Inflammatory macrophage (primary cell): ENCODE results near the gene RYR2.
"Not testable (repeated sequence)": the region's sequence is repeated elsewhere in the genome, so short reads cannot be mapped to it uniquely, and the experiment has no call there.

Source experiments
- DNase-seq, 2 donors: peaks; one replicate each; pipeline ENCODE4 v3.0.0-alpha.2; 2020 to 2022

RYR2 gene

DNA sequence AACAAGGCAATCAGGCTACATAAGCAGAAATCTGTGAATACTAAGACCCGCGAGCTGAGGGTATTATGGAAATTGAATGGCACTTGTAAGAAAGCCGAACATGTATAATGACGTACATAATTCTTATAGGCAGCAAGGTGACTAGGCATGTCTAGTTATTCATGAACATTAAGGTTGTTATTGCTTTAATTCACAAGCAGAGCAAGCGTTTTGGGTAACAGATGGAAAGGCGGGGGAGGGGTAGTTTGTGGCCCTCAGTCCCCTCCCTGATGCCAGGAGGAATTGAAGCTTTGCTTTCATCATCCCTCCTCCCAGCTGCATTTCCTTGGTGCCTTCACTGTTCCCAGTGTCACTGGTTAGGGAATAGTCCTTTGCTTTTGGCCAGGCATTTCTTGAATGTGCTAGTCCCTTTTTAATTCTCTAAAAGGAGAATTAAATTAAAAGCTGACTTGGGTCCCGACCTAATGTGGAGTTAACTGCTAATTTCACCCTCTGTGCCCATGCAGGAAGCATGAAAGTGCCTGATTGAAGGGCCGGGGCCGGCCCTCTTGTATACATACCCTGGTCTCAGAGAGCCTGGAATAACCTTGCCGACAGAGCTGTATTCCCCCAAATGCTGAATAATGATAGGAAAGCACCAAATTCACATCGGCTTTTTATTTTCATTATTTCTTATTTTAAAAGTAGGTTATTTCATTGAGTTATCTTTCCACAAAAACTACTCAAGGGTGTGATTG lies 42.5 kb downstream of the RYR2 start:
- DNase-seq, result no peak

DNA sequence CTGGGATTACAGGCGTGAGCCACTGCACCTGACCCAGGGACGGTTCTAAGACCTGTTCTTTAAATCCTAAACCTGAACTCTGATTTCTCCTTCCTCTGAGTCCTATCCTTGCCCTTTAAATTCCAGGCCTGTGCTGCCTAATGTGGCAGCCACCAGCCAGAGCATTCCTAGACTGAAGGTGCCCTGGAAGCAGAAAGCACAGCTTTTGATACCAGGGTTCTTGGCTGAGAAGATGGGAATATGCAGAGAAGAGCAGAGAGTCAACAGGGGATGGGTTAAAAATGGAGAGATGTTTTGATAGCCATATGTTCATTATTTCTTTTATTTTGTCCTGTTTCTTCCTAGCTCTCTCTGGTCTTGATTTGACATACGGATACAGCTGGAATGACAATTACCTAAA lies 49.7 kb downstream of the RYR2 start:
- no peak for DNase-seq

DNA sequence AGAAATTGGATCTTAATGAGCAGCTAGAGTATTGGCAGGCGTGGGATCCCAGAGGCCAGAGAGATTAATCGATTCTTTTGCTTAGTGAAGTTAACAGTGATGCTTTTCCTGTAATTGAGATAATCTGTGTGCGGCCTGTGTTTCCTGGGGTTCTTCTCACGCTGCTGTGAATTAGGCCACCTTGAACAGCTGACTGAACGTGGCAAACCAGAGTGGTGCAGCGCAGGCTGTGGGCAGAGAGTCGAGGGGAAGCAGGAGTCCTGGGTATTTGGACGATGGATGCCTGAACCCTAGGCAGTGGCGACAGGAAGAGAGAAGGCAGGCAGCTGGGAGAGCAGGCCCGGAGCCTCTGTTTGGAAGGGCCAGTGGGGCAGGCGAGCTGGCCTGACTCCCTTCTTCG lies 51.7 kb downstream of the RYR2 start:
- DNase-seq, result no peak

DNA sequence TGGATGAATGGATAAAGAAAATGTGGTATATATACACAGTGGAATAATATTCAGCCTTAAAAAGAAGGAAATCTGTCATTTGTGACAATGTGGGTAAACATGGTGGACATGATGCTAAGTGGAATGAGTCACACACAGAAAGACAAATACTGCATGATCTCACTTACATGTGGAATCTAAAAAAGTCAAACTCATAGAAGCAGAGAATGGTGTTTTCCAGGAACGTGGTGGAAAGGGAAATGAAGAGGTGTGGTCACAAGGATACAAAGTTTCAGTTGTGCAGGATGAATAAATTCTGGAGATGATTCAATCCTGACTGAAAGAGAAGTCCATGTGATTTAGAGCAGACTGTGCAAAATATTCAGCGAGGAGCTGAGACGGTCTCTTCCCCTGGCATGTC lies 56.6 kb downstream of the RYR2 start:
- DNase-seq, result no peak

DNA sequence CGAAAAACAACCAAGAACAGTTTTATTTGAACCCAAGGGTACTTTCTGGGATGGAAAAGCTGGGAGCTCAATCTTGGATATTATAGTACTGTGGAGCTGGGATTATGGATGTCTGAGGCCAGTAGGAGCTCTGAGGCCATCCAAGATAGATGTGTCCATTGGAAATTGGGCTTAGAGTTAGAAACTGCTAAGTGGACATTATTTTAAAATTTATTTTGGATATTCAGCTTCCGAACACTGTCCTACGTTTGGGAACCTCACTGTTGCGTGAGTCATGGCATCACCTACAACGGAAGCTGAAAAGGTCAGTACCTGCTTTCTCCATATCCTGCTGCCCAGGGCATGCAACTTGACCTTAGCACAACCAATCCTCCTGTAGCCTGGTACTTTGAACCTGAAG lies 61.0 kb downstream of the RYR2 start:
- DNase-seq, result no peak

DNA sequence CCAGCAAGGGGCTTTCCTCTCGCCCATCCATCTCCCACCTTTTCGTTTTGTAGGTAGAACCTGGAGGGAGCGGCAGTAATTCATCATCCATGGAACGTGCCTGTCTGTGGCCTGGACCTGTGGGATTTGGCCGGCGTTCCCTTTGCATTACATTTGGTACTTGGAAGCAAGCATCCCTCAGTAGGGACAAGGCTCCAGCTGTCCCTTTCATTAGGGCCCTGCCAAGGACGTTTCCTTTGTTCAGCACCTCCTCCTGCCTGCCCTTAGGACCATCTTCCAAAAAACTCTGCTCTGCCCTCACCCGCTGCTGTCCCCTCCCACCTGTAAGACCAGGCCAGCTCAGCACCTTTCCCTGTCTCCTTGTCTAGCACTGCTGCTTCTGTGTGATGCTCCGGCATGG lies 62.1 kb downstream of the RYR2 start:
- DNase-seq, result no peak

DNA sequence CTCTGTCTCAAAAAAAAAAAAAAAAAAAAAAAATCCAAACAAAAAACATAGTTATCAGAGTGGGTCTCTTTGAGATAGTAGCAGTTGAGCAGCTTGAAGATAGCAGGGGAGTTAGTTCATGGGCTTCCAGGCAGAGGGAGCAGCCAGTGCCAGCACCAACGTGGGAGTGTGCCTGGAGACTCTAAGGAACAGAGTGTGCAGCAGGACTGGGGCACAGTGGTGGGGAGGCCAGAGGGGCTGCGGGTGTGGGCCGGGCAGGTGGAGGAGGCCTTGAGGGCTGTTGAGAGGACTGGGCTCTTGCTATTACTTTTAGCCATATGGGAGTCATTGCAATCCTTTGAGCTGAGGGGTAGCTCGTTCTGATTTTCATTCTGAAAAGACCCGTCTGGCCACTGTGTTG lies 63.8 kb downstream of the RYR2 start:
- no peak for DNase-seq

DNA sequence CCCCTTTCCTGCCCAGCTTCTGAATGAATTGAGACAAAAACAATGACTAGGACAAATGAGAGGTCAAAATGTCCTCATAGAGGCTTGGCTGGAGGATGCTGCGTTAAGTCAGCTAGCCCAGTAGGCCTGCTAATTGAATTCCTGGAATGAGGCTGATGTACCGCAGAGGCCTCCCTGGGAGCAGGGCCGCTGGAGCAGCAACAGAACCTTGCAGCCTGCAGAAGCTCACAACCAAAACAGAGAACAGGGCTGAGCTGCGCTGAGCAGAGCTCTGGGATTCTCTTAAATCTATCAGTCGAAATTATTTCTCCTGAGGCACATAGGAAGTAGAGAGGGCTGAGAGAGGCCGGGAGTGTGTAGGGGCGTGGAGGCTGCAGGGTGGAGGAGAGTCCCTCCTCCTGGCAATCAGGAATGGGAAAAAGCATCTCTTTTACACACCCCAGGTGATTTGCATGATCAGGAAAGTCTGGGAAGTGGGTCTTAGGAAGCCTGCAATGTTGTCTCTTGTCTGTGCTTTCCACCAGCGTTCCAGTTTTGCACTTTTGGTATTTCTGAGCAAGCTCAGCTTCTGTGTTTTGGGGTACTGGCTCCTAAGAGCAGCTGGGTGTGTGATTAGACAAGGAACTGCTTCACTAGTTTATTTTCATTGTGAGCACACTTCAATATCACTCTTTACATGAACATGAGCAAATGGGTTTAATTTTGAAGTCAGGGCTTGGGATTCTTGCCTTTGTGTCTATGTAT lies 66.5 kb downstream of the RYR2 start:
- no peak for DNase-seq

DNA sequence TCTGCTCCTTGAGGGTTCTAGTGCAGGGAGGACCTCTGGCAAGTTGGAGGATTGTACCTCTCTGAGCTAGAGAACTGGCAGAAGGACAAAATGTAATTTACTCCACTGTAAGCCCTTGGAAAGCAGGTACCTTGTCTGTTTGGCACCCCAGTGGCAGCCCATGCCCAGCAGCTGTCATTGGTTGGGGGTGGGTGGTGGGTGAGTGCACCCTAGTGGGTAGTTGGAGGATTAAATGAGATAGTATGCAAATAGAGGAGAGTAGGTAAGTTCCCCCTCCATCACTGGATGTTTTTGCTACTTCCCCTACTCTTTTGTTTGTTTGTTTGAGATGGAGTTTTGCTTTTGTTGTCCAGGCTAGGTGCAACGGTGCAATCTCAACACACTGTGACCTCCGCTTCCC lies 69.8 kb downstream of the RYR2 start:
- DNase-seq, result no peak

DNA sequence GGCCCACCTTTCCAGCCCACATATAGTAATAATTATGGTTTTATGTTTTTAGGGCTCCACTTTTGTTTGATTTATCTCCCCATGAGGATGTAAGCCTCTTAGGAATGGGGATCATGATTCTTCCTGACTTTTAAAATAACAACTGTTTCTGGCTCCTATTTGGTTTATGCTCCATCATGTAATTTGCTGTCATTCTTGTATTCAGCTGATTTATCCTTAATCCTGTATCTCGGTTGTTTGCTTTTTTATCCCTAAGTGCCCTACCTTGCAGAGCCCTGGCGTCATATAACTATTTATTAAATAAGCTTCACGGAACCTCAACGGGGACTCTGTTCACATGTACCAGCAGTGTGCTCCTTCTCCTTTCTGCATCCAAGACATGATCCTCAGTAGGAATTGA lies 70.7 kb downstream of the RYR2 start:
- no peak for DNase-seq

DNA sequence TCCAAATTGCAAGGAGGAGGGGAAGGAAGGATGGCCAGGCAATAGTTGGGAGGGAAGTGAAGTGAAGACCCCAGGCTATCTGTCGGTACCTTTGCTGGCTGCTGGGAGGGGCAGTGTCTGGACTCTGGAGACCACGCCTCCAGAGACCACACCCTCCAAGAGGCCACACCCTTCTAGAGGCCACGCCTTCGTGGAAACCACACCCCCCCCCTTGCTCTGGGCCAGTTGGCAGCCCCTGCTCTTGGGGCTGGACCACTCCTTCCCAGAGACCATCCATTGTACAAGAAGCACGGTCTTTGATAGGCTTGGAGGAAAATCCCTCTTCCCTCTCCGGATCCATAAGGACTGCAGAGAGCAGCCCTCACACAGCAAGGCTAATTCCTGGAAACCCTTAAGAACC lies 73.1 kb downstream of the RYR2 start:
- no peak for DNase-seq

DNA sequence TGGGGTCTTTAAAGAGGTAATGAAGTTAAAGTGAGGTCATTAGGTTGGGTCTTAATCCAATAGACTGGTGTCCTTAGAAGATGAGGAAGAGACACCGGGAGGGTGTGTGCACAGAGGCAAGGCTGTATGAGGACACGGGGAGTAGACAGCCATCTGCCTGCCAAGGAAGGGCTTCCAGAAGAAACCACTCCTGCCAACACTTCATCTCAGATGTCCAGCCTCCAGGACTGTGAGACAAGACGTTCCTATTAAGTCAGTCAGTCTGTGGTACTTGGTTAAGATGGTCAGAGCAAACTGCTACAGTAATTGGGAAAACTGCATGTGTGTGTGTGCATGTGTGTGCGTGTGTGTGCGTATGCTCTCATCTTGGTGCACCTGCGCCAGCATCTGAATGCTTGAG lies 77.1 kb downstream of the RYR2 start:
- no peak for DNase-seq

DNA sequence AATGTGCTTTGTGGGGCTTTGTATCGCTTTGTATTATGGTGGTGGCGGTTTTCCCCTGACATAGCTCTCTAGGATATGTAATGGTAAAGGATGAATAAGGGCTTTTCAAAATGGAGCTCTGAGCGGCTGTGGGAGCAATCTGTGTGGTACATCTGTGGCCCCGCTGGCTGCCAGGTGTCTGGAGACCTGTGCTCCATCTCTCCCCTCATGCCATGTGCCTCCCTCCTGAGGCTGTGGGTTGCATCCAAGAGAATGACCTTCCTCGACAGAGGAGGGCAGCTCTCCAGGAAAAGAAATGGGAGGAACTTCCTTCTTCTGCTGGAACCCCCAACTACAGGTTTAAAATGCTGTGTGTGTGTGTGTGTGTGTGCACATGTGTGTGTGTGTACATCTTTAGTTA lies 78.7 kb downstream of the RYR2 start:
- DNase-seq, result no peak

DNA sequence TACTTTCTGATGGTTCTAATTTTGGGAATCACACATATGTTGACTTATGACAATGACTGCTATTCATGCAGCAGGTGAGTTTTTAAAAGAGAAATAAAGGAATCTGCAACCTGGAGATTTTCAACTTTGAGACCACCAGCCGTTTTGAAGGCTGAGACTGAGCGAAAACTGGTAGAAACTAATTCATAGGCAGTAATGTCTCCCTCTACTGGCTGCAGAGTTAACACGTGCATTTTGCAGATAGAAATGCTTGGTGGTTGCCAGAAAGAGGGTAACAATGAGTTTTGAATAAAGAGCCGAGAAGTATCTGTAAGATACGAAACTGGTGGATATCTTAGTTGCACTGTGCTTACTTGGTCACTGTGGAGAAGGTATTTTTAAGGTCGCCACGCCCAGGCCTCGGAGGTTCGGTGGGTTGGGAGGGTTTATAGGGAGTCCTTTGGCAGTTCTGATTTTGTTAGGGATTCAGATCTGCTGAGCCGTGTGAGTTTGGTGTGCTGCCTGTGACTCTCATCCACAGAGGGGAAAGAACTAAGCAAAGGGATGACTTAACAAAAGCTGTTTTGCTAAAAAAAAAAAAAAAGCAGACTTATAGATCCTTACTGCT lies 83.0 kb downstream of the RYR2 start:
- no peak for DNase-seq

DNA sequence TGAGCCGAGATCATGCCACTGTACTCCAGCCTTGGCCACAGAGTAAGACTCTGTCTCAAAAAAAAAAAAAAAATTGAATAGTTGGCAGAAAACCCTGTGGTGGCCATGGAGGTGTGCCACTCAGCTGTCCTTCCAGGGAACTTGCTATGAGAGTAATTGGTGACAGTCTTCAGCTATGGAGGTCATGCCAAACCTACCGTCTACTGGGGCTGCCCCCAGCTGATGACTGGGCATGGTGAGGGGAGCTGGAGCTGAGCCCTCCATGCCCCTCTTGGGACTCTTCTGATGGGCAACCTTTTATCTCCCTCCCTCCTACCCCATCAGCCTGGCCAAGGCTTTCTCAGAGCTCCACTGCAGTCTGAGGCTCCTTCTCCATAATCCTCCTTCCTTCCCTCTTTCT lies 84.2 kb downstream of the RYR2 start:
- DNase-seq, result no peak

DNA sequence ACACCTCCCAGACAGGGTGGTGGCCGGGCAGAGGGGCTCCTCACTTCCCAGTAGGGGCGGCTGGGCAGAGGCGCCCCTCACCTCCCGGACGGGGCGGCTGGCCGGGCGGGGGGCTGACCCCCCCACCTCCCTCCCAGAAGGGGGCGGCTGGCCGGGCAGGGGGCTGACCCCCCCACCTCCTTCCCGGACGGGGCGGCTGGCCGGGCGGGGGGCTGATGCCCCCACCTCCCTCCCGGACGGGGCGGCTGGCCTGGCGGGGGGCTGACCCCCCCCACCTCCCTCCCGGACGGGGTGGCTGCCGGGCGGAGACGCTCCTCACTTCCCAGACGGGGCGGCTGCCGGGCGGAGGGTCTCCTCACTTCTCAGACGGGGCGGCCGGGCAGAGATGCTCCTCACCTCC lies 85.3 kb downstream of the RYR2 start:
- DNase-seq, result not testable (repeated sequence)

DNA sequence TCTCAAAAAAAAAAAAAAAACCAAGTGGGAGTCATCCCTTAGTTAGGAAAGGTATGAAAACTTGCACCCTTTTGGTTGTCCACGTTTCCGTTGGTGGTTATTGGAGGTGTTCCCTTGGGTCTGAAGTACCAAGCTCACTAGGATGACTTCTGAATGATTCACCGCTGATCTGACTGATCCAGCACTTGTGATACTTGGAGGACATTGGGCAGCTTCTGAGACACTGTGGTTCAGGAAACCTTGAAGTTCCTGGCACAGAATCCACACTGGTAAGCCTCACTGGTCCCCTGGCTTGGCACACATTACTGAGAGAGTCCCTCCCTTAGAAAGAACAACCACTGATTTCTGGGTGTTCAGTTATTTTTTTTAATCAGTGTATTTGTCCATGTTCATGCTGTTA lies 91.9 kb downstream of the RYR2 start:
- DNase-seq, result no peak

DNA sequence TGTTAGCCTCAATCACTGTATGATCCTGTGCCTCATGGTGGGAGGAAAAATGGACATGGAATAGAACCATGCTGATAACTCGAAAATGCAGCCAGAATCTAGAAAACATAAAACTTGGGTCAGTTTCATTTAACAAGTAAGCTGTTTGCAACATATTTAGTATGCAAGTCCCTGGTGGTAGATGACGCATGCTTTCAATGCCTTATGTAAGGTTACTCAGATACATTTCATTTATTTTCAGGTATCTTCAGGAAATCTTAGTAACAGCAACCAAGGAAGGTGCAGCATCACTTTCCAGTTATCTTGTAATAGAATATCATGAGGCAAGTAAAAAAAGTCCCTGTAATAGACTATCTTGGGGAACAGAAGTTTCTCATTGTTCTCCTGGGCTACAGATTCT lies 92.9 kb downstream of the RYR2 start:
- DNase-seq, result no peak

DNA sequence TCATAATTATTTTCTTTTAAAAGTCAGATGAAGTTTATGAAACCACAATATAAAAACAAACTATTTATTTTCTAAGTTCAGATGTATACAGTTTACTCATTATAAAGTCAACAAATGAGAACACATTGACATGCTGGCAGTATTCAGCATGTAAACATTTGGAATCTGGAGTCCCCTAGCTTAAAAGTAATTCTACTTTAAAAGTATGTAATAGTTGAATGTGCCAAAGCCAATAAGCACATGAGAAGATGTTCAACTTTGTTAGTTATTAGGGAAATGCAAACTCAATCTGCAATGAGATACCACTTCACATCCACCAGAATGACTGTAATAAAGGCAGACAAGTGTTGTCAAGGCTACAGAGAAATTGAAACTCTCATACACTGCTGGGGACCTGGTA lies 96.6 kb downstream of the RYR2 start:
- no peak for DNase-seq

DNA sequence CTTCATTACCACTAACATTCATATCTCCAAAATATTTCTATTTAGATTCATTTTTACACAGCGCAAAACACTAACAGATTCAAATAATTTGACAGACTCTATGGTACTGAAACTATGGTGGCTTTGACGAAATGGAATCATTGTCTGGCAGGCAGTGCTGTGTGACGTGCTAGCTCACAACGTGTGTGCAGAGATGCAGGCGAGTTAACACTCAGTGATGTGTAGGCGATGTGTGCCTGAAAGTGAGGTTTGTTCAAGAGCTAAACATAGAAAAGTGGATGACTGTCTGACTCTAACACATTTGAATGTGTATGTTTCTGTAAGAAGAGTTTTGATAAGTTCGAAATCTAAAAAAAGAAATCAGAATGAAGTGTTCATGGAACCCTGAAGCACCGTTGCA lies 97.7 kb downstream of the RYR2 start:
- no peak for DNase-seq

DNA sequence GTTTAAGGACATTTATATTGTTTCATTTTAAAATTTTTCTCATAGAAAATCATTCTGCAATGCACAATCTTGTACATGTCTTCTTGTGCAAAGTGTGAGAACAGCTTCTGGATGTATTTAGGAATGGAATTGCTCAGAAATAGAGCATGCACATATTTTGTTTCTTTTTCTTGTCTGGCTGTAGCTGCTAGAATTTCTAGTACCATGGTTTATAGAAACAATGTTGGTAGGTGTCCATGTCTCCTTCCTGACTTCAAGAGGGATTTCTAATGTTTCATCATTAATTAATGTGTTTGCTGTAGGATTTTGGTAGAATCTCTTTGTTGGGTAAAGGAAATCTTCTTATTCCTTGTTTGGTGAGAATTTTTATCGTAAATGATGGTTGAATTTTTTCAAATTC lies 99.0 kb downstream of the RYR2 start:
- no peak for DNase-seq

DNA sequence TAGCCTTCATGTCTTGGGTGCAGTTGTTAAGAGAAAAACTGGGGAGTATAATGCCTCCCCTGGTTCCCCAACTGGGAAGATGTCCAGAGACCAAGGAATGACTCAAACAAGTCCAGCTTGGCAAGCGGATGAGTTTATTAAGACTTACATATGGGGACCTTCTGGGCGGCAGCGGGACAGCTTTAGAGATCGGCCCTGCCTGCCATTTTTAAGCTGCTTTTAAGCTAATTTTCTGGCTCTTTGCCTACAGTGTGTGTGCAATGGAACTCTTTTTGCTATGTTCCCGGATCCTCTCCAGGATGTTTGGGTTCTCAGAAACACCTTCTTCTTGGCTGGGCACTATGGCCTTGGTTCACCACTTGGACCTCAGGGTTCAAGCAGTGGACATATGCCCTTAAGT lies 99.5 kb downstream of the RYR2 start:
- DNase-seq, result no peak

DNA sequence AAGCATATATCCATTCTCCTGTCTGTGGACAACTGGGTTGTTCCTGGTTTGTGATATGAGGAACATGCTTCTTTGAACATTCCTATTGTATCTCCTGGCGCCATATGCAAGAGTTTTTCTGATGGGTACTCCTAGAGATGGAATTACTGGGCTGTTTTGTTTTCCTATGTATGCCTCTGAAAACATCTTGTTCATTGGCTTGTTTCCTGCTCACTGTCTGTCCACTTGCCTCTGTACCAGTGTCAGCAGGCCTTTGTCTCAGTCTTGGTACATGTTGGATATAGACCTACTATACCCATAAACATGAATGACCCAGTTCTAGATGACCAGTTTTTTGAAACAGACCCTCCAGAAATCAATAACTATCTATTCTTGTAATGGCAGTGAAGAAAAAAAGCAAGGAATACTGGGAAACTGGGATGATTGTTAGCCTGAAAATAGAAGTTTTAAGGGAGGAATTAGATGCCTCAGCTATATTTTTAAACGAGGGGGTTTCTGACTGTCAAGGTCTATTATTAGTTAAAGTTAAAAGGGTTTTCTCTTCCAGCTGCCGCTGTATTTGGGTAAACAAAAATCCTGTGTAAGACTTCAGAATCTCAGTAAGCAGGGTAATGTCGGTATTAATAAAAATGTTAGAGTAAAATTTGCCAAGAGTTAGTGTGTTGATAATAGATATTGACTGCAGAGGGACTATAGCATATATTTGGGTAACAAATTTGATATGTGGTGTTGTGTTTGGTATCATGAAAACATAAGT lies 103.6 kb downstream of the RYR2 start:
- DNase-seq, result no peak

DNA sequence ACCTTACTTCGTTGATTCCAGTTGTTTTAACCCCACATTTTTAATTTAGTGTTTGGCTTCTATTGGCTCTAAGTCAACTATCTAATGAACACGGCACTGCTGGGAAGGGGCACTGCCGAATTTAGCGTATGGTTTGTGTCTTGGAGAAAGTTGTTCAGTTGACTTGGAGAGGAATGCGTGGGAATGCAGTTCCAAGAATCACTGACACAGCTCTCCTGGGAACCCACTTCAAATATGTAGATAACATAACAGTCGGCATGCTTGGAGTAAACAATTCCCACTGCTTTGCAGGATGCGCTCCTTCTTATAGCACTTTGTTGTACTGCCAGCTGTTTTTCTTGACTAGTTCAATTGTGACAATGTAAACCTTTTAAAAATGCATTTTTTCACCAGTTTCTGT lies 104.3 kb downstream of the RYR2 start:
- DNase-seq, result no peak
